Mucosa of descending colon (tissue), 3 donors: Measurements from ENCODE around the gene NPR3. TPM values are rescaled to one million over a fixed set of nuclear protein-coding genes. Genes with fewer than 3 reads are reported as not detected.
"Not testable (repeated sequence)": the region's sequence is repeated elsewhere in the genome, so short reads cannot be mapped to it uniquely, and the experiment has no call there.

ENCODE experiments used
- ATAC-seq: fragments of 200-7000 bp; cut with Tn5 transposase; one replicate; pipeline ENCODE4 v1.9.1; 2020; ENCODE audit warnings: mild to moderate bottlenecking, moderate library complexity
- DNase-seq, 3 donors: peaks; one replicate each; pipeline ENCODE4 v3.0.0-alpha.2; 2020
- H3K36me3 ChIP-seq: fragments of 200-600 bp; one replicate; pipeline ENCODE4 v1.8.0; 2021; ENCODE audit warnings: low read depth, mild to moderate bottlenecking
- H3K4me1 ChIP-seq: fragments of 200-600 bp; one replicate; pipeline ENCODE4 v1.8.0; 2021; ENCODE audit warnings: low read depth, mild to moderate bottlenecking
- H3K4me3 ChIP-seq: fragments of 200-600 bp; one replicate; pipeline ENCODE4 v1.8.0; 2021; ENCODE audit warnings: mild to moderate bottlenecking
- H3K9me3 ChIP-seq: fragments of 200-600 bp; one replicate; pipeline ENCODE4 v1.8.0; 2021; ENCODE audit warnings: mild to moderate bottlenecking
- intact Hi-C, 2 donors: fragments of 100-400 bp; cut with DNase I in 1 of 2; cut with micrococcal nuclease in 1 of 2; formaldehyde crosslinking; loops; one replicate each; pipeline versions ENCODE4 v1.11.0 to v1.11.1; 2022; cut with DNase I, micrococcal nuclease
- total RNA-seq, 3 donors: library from RNA; stranded (reverse); fragmentation: NEBNext Ultra II Directional in 2 of 3; extraction: Animal tissue kit (Norgen Biotek cat#: 25700) in 2 of 3; gene quantifications; one replicate each; pipeline versions ENCODE4 v1.2.1 to v1.2.4, GENCODE V29; 2021 to 2023
- TF ChIP-seq, protein P1 (sequence below): fragments of 200-600 bp; IDR thresholded peaks from one replicate; pipeline ENCODE4 v1.8.0; 2022; ENCODE audit warnings: antibody characterized with exemption, mild to moderate bottlenecking
- donor health status: DM: no; HTN: no; CAD: no; lungs with moderate emphysema.
- donor health status: DM: no; HTN: no; CAD: no.
- donor health status: DM: no; HTN: yes; CAD: no.

NPR3 gene
- total RNA-seq, 3 donors from 2014 or later, result 1.4 to 24.0 (median 2.8) TPM

DNA sequence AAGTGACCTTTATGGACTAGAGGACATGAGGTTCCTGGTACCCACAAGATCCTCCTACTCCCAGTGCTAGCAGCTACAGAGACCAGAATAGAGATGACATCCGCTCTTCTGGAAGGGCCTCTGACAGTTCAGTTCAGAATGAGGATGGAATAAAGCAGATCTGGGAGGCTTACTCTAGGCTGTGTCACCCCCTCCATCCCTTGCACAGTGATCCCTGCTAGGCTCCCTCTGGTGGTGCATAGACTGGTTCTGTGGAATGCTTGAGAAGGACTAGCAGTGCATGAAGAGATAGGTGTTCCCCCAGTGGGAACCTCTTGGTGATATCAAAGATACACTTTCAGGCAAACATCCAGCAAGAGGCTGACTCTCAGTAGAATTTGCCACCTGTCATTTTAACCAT, 83.0 kb downstream of the NPR3 start:
- H3K4me3 ChIP-seq, result no peak overlapping the region
- no peak for DNase-seq
- TF ChIP-seq, protein P1, sequence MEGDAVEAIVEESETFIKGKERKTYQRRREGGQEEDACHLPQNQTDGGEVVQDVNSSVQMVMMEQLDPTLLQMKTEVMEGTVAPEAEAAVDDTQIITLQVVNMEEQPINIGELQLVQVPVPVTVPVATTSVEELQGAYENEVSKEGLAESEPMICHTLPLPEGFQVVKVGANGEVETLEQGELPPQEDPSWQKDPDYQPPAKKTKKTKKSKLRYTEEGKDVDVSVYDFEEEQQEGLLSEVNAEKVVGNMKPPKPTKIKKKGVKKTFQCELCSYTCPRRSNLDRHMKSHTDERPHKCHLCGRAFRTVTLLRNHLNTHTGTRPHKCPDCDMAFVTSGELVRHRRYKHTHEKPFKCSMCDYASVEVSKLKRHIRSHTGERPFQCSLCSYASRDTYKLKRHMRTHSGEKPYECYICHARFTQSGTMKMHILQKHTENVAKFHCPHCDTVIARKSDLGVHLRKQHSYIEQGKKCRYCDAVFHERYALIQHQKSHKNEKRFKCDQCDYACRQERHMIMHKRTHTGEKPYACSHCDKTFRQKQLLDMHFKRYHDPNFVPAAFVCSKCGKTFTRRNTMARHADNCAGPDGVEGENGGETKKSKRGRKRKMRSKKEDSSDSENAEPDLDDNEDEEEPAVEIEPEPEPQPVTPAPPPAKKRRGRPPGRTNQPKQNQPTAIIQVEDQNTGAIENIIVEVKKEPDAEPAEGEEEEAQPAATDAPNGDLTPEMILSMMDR, result no peak
- intact Hi-C loops, result no loop called here
- H3K9me3 ChIP-seq, result no peaks in the 10 kb centered on the region
- no peaks in the 10 kb centered on the region for H3K4me1 ChIP-seq
- peak; percentile 25 for ATAC-seq
- H3K36me3 ChIP-seq, result no peaks in the 10 kb centered on the region

- DNase-seq, result no peak
- no peaks in the 10 kb centered on the region for H3K4me1 ChIP-seq
- intact Hi-C loops, result no loop called here
- ATAC-seq, result no peak
- H3K36me3 ChIP-seq, result no peaks in the 10 kb centered on the region
- TF ChIP-seq, protein P1, result no peak
- H3K9me3 ChIP-seq, result peaks cover 2% of the 10 kb centered on the region
- no peak overlapping the region for H3K4me3 ChIP-seq
Measured at GRCh38 chr5:32802764-32803163, 91.6 kb downstream of the NPR3 start.

- DNase-seq (no peak), ATAC-seq (no peak)
- no peak overlapping the region for H3K4me3 ChIP-seq
- H3K9me3 ChIP-seq, result peaks cover 2% of the 10 kb centered on the region
- TF ChIP-seq, protein P1, result no peak
- no peaks in the 10 kb centered on the region for H3K4me1 ChIP-seq
- intact Hi-C loops, result no loop called here
- no peaks in the 10 kb centered on the region for H3K36me3 ChIP-seq
Measured at GRCh38 chr5:32803656-32804055, 92.5 kb downstream of the NPR3 start.

GRCh38 chr5:32805462-32805861, 94.3 kb downstream of the NPR3 start:
- DNase-seq, H3K4me1 ChIP-seq, H3K4me3 ChIP-seq, H3K36me3 ChIP-seq, ATAC-seq, intact Hi-C loops, H3K9me3 ChIP-seq: not testable (repeated sequence)

DNA sequence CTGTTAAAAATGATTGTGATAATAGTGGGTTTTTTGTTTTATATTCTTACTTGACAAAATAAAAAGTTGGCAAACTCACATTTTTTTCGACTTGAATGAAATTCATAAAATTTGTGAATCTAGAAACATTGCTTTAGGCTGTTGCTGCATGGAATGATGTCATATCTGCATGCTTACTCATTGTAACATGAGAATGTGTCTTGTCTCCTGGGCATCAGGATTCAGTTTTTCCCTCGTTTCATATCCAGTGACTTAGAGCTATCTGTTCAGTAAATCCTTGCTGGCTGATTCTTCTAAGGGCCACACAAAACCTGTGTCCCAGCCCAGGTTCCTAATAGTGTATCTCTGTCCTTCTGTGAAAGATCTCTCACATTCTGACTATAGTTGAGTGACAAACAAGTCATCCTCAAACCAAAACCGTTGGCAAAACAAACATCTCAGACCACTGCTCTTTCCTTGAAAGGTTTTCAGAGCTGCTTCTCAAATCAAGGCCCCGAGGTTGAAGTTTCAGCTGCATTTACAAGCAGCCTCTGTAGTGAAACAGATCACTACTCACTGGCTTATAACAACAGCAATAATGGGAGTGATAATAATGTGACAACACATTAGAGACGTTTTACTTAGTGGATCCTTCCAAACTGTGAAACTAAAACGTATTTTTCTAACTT, 95.0 kb downstream of the NPR3 start:
- TF ChIP-seq, protein P1, result no peak
- H3K4me1 ChIP-seq, result no peaks in the 10 kb centered on the region
- DNase-seq, result no peak
- H3K9me3 ChIP-seq, result peaks cover 2% of the 10 kb centered on the region
- no peaks in the 10 kb centered on the region for H3K36me3 ChIP-seq
- H3K4me3 ChIP-seq, result no peak overlapping the region
- intact Hi-C loops, result no loop called here
- no peak for ATAC-seq

DNA sequence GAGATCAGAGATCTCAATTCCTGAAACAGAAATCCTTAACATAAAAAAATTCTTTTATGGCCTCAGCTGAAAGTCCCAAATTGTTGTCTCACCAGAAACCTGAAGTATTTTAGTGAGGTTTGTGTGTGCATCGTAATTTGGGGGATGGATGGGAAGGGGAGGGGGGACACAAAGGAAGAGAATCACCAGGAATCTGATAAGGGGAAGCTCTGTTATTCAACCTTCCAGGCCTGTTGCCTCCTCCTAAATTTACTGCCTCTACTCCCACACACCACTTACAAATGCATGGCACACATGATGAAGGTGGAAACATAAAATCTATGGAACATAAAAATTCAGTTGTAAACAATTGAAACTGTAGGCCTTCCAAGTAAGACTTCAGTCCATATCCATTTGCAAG, 97.7 kb downstream of the NPR3 start:
- Histone ChIP-seq H3K36me3 (no peaks in the 10 kb centered on the region), H3K9me3 (peaks cover 2% of the 10 kb centered on the region), H3K4me3 (no peak overlapping the region), H3K4me1 (no peaks in the 10 kb centered on the region)
- intact Hi-C loops, result no loop called here
- TF ChIP-seq, protein P1, result no peak
- ATAC-seq (no peak), DNase-seq (no peak)
